GM21786 (cell line): ENCODE results near the gene AMIGO2.

Experiments used
- ATAC-seq: cut with Tn5 transposase; IDR thresholded peaks from one replicate; pipeline ENCODE4 v1.9.1; 2021; ENCODE audit not compliant: unreplicated experiment

AMIGO2 gene

GRCh38 chr12:47098099-47098498 is 18.3 kb upstream of the AMIGO2 start:
- no peak for ATAC-seq

DNA sequence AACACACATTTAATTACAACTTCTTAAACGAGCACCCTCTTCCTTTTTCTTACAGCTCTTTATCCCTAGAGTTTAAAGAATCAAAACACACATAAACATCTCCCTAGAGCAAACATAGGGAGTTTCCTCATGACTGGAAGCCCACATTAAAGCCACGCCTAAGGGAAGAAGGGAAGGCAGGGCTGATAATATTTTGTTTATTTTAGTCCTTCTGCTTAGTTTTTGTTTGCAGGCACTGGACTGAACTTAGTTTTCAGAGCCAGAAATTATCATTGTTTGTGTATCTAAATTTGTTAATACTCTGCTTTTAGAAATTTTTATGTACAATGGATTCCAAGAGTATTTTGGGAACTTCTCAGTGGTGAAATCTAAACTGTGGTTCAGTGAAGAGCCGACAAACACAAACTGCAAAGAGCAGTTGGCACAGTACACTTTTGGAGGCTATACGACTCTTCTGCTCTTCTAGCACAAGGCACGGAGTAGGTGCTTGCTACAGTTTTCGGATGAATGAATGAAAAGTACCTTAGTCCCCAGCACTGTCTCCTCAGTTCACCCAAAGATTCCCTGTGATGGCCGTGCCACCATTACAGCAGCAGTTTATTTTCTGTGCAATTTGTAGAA is 17.6 kb upstream of the AMIGO2 start:
- no peak for ATAC-seq

DNA sequence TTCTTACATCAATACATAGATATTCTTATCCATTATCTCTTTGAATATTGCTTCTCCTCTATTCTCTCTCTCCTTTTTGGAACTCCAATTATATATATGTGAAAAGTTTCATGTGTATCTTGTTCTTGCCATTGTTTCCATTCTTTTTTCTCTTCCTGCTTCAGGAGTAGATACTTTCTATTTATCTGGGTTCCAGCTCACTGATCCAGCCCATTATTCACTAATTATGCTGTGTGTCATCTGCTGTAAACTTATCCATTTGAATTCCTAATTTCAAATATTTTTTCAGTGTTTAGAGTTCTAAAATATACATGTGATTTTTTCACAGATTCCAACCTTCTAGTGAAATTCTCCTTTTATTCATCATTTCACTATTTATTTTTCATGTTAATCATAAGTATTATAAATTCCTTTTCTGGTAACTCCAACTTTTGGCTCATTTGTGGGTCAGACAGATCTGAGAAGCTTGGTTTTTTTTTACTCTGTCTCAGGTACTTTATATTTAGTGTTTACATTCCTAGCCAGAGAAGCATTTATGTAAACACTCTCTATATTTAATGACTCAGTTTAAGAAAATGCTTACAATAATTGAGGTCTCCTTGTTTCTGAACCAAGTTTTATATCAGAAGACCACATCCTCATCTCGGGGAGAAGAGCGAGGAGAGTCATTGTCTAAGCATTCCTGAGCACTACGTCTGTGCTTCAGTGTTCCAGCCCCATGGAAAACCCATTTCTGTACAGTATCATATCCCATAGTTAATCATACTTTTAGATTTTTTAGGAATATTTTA is 15.9 kb upstream of the AMIGO2 start:
- ATAC-seq, result no peak

- no peak for ATAC-seq
Observed at GRCh38 chr12:47094804-47095203, 15.0 kb upstream of the AMIGO2 start.

DNA sequence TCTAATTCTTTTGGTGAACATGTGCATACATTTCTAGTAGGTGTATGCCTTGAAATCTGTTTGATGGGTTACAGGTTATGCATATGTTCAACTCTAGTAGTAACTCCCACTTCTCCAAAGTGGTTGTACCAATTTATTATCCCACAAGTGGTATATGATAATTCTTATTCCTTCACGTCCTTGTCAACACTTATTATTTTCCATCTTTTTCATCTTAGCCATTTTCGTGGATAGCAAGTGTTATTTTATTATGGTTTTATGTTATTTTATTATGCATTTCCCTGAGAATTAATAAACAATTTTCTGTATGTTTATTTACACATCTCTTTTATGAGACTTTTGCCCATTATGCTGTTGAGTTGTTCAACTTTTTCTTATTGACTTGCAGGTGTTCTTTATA is 11.2 kb upstream of the AMIGO2 start:
- ATAC-seq, result no peak

DNA sequence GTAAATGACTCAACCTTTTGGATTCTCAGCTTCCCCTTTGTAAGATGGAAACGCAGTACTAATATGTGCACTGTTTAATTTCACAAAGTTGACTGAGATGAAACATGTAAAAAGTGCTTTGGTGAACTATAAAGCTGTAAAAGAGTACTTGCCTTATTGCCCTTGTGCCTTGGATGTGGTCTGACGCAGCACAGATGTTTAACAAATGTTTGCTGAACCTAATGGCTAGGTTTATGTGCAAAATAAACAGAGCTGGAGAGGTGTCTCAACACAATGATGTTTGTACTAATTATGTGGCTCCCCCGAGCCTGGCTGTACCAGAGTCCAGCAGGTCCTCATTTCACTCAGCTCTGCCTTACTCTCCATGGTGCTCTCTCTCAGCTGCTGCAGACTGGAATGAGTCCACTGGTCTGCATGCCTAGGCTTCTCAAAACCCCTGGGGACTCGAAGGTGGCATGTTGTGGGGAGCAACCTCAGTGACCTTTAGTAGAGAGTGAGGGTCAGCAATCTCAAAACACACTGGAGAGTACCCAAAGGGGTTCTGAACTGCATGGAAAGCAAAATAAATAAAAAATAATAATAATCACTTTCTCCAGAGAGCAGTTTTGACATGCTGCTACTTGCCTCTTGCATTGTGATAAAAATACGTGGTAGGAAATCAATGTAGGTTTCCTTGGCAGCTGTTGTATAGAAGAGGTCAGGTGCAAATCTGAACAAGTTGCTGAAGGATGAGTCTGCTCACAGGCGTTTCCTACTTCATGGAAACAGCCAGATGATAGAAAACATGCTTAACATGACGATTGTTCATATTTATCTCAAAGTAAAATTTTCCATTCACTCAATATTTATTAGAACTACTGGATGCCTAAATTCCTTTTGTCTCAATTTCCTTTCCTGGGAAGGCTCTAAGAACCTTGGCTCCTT is 8.5 kb upstream of the AMIGO2 start:
- no peak for ATAC-seq

DNA sequence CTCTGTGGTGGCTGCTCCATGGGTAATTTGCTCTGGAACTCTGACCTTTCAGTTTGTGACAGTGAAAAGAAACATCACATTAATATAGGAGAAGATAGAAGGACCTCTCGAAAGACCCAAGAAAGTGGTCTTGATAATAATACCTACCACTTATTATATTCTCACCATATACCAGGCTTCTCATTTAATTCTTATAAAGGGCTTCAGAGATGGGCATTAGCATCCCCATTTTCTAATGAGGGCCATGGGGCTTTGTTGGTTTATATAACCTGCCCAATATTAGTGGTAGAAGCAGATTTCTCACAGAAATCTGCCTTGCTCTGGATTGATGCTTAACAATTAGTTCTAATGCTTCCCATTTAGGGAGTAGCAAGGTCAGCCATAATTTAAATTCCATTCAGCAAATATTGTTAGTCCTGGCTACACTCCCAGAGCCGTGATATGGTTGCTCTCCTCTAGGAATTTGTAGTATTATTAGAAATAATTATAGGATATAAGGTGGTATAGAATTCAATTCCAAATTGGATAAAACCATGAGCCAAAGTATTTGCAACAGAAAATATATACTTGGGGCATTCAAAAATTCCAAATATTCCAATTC is 7.4 kb upstream of the AMIGO2 start:
- ATAC-seq, result no peak

DNA sequence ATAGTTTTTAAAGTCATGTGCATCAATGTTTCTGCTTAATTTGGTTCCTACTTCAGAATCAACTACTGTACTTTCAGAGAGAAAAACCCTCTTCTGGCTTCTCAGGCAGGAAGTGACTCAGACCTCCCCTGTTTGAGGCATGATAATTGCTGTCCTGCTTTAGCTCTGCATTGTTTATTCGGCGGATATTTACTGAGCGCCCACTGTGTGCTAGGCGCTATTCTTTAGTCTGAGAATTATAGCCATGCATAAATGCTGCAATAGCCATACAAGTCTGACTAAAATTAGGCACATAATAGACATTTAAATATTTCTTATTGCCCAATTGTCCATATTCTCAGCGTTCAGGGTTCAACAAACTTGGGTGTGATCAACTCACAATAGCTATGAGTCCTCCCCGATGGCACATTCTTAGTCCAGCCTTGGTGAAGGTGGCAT is 6.1 kb upstream of the AMIGO2 start:
- peak; percentile 55 for ATAC-seq

DNA sequence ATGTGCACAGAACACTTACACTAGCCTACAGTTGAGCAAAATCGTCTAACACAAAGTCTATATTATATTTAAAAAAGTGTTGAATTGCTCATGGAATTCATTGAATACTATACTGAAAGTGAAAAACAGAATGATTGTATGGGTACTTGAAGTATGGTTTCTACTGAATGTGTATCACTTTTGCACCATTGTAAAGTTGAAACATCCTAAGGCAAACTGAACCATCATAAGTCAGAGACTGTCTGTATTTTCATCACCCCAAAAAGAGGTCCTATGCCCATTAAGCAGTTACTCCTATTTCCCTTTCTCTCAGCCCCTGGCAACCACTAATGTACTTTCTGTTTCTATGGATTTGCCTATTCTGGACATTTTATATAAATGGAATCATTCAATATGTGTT is 4.4 kb upstream of the AMIGO2 start:
- ATAC-seq, result no peak

DNA sequence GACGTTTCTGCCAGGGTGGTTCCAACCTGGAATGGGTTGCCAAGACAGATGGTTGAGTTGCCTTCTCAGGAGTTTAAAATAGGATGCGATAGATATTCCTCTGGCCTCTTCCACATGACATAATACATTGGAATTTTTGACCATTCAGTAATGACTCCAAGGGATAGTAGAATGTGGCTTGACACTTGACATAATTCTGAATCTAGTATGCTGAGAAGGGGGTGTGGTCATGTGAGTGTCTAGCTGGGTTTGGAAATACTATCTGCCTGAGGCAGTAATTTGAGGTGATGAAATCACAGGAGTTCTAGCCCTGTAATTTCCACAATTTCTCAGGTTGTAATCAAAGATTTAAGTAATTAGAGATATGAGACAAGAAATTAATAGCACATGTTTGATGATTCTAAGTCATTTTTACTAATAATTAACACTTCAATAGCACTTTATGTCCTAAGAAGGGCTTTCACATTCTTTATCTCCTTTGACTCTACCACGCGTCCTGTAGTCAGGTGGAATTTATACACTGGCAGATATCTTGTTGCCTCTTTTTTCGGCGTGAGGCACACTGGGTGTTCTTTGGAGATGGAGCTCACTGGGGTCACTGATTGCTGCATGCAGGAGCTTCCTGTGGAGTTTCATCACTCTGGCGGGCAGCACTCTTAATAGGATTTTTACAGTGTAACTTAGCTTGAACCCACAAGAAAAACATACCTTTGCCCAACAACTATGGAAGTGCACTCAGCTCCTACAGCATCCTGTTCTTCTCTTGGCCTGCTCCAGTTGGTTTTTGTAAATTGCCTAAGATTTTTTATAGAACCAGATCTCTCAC is 3.2 kb upstream of the AMIGO2 start:
- no peak for ATAC-seq

DNA sequence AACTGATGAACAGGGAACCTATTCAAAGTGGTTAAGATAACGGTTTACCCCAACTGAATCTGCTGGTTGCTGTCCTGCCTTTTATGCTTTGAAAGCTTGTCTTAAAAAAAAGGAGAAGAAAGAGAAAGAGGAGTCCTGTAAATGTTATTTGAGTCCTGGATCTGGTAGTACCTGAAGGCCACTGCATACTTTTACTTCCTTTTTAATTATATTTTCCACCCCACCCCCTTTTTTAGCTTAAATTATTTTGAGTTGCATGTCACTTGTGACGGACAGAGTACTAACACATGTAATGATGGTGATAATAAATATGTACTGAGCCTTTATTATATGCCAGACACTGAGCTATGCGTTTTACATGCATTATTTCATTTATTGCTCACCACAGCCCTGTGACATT is 2.5 kb upstream of the AMIGO2 start:
- no peak for ATAC-seq

- no peak for ATAC-seq
Observed at GRCh38 chr12:47080725-47081502, 1.2 kb upstream of the AMIGO2 start.

- ATAC-seq, result peak; percentile 29
Observed at GRCh38 chr12:47079981-47080724, 394 bp upstream of the AMIGO2 start.

- no peak for ATAC-seq
Observed at GRCh38 chr12:47078733-47079467, 859 bp downstream of the AMIGO2 start.

DNA sequence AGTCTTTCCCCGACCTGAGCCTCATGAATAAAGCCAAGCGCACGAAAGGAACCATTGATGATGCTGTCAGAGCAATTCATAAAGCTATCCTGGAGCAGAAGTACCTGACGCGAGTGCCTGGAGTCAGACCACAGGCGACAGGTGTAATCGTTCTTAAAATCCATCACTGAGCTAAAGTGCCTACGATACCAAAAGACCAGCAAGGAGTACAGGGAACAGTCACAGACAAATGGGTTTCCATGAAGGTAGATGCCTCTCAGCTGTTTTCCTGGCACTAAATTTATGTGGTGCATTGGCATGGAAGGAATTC is 1.7 kb downstream of the AMIGO2 start:
- no peak for ATAC-seq

GRCh38 chr12:47077206-47078085 is 2.3 kb downstream of the AMIGO2 start:
- no peak for ATAC-seq
